HuH-7.5 (cell line): Measurements from ENCODE around the gene ZNF254.
A peak's percentile ranks its signal among the peaks of the same experiment; 100 is the strongest.
"Not testable (repeated sequence)": the region's sequence is repeated elsewhere in the genome, so short reads cannot be mapped to it uniquely, and the experiment has no call there.

Source experiments
- DNase-seq: peaks from one replicate; pipeline ENCODE4 v3.0.0; 2011; ENCODE audit warnings: low spot score

The ZNF254 gene

DNA sequence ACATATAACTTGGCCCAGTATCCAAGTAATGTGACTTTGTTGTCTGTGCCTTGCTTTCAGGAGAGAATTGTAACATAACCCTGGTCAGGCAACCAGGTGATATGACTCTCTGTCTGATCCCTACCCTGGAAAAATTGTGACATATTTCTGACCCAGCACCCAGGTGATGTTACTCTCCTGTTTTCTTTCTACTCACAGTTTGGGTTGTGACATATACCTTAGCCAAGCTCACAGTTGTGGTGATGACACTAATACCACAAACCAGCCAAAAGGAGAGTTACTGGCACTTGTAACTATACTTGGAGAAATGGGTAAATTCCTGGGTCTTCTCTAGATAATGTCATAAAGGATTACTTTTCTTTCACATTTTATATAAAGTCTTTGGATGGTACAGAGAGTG, 14.3 kb upstream of the ZNF254 start:
- no peak for DNase-seq

- DNase-seq = no peak
These were observed 13.2 kb upstream of the ZNF254 start for GRCh38 chr19:24073807-24074206.

DNA sequence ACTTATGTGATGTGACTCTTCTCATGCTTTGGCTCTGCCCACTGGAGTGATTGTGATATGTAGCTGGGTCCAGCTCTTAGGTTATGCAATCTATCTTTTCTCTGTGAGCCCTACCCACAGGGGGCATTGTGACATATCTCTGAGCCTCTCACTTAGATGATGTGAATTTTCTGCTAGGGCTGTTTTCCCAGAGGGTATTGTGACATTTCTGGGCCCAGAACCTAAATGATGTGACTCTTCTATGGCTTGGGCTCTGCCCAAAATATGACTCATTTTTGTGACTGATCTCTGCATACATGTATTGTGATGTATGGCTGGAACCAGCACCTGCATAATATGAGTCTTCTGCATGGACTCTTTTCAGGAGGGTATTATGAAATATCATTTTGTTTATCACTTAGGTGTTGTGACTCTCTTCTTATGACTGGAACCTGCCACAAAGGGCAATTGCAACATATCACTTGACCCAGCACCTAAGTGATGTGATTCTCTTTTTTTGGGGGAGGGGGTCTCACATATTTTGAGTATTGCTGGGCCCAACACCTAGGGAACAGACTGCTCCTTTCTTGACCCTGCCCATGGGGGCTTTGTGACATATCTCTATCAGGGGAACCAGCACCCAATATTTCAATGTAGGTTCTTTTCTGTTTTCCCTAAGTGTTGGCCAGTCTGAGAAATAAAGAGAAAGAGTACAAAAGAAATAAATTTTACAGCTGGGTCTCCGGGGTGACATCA, 12.1 kb upstream of the ZNF254 start:
- no peak for DNase-seq

DNA sequence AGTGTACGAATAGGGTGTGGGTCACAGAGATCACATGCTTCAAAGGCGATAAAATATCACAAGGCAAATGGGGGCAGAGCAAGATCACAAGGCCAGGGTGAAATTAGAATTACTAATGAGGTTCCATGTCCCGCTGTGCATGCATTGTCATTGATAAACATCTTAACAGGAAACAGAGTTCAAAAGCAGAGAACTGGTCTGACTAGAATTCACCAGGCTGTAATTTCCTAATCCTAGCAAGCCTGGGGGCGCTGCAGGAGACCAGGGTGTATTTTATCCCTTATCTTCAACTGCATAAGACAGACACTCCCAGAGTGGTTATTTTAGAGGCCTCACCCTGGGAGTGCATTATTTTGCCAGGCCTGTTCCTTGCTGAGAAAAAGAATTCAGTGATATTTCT, 11.5 kb upstream of the ZNF254 start:
- not testable (repeated sequence) for DNase-seq

DNA sequence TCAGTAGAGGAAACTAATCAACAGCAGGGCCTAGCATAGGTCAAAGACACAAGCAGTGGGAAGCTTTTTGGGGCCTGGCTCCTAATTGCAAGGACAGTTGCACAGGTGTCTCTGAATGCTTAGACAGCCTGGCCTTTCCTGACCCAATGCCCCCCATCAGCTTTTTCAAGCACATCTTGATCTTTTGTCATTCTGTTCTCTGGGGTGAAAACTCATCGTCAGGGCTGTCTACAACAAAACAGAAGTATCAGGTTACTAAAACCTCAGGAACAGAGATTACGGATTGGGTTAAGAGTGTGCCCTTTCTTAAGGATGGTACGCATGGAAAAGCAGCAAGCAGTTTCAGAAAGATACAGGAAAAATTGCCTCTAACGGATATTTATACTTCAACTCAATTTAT, 8.3 kb upstream of the ZNF254 start:
- no peak for DNase-seq

DNA sequence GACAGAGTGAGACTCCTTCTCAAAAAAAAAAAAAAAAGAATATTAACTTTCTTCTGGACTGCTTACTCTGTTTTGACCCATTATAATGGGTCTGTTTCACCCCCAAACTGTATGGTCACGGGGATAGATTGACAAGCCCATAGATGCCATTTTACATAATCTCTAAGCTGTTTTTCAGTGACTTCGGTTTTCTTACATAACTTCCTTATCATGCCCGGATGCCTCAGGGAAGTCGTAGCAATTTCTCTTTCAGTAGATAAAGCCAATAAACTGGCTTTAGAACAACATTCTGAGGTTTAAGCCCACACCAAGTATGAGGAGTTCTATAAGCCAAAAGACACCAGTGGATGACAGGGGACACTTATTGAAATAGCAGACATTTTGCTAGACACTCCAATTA, 5.9 kb upstream of the ZNF254 start:
- no peak for DNase-seq

DNA sequence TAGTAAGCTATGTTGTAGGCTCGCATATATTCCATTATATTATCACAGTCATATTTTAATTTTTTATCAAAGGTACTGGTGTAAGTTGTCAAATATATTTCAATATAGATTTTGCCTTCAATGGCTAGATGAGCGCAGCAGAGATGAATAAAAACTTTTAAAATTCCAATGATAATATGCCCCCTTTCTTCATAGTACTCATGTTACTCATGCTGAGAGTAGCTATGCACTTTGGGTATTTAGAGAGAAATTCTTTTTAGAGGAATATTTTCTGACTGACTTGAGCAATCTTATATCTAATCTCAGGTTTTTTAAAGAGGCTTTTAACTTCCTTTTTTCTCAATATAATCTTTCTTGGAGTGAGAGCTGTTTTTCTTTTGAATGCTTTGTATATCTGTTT, 11.4 kb downstream of the ZNF254 start:
- DNase-seq = no peak

DNA sequence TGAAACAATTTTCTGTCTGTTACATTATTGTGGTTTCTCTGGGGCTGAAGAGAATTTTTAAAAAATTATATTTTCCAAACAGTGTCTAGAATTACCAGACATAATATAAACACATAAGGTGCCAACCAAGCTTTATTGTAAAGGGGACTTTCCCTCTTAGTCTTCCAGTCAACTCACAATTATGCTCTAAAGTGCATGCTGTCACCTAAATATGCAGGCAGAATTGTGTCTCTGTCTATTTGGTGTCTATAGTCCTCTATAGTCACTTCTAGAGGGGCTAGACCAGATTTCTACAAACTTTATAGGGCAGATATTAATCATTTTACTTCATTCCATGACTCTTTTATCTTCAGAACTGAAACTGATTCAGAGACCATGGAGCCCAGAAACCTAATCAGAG, 12.8 kb downstream of the ZNF254 start:
- DNase-seq = no peak

DNA sequence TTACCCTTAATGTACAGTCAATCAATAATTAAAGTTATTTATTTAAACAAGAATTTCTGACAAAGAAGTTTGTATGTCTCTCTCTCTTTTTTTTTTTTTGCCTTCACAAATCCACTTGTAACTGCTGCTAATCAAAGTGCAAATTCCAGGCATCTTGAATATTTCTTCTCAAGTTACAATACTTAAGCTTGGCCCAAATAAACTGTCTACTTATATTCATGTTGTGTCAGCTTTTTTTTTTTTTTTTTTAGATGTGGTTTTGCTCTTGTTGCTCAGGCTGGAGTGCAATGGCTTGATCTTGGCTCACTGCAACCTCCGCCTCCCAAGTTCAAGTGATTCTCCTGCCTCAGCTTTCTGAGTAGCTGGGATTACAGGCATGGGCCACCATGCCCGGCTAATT, 13.6 kb downstream of the ZNF254 start:
- not testable (repeated sequence) for DNase-seq

DNA sequence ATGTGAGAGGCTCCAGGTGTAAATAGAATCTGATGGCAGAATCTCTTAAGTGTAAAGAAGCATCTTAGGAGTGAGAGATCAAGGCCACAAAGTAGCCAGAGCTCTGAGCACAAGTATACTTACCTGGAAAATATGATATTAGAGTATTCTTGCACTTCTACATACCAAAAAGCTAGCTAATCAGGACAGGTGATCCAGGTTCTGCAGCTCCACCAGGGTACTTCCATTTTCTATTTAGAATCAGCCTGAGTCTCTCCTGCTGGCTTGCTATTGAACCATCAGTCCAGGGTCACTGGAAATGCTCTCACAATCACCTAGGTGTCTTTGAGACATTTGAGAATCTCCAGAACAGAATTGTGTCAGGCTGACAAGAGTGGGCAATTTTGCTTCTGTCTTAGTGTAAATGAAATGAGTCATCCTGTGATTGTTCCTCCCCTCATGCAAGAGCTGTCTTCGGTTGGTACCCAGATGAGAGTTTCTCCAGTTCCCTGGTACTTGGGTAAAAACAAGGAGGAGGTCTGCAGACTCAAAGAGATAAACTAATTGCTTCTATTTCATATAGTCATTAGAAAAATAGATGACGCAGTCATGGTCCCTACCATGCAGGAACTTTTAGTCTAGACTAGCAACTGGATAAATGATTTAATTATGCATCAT, 14.6 kb downstream of the ZNF254 start:
- no peak for DNase-seq

DNA sequence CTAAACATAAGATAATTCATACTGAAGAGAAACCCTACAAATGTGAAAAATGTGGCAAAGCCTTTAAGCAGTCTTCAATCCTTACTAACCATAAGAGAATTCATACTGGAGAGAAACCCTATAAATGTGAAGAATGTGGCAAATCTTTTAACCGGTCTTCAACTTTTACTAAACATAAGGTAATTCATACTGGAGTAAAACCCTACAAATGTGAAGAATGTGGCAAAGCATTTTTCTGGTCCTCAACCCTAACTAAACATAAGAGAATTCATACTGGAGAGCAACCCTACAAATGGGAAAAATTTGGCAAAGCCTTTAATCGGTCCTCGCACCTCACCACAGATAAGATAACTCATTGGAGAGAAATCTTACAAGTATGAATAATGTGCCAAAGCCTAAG, 40.6 kb downstream of the ZNF254 start:
- no peak for DNase-seq

DNA sequence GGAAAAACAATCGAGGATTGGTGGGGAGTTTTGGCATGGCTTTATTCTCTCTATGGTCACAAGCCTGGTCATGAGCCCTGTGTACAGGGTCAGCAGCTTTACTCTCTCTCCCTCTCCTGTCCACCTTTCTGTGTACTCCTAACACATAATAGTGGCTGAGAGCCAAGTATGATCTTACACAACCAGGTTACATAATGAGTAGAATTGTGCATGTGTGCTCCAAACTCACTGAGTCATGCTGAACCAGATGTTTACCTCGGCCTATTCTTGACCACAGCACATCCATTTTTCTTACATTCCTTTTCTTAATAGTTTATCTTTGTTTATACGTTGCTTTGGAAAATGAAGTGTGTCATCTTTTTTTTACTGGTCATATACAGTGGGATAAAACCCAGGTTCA, 53.1 kb downstream of the ZNF254 start:
- no peak for DNase-seq

GRCh38 chr19:24140591-24140990, 53.6 kb downstream of the ZNF254 start:
- DNase-seq = no peak

- peak; percentile 11 for DNase-seq
These were observed 54.6 kb downstream of the ZNF254 start for GRCh38 chr19:24141612-24142011.

GRCh38 chr19:24142771-24143170, 55.8 kb downstream of the ZNF254 start:
- no peak for DNase-seq

- DNase-seq = peak; percentile 13
These were observed 72.7 kb downstream of the ZNF254 start for GRCh38 chr19:24159707-24160106.

DNA sequence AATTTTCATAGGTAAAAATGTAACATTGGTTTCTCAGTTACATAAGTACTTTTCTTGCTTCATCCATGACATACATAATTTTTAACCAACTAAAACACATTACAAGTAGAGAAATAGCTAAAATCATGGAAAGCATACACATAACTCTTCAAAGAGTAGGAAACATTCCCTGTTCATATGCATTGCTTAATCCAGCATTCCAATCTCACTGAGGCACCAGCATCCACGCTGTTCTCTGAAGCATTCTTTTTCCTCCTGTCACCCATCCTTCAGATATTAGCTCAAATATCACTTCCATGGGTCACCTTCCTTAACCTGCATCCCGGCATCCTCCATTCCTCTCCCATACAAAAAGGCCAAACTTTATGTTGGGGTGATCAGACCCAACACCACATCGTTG, 79.1 kb downstream of the ZNF254 start:
- DNase-seq = no peak

DNA sequence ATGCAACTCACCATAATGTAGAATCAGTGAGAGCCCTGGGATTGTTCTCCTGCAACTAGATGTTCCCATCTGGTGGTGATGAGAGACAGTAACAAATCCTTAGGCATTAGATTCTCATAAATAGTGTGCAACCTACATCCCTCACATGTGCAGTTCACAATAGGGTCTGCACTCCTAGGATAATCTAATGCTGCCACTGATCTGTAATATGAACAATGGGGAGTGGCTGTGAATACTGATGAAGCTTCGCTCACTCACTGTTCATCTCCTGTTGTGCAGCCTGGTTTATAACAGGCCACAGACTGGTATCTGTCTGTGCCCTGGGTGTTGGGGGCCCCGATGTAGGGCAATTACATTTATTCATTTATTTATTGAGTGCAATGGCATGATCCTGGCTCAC, 86.9 kb downstream of the ZNF254 start:
- no peak for DNase-seq

DNA sequence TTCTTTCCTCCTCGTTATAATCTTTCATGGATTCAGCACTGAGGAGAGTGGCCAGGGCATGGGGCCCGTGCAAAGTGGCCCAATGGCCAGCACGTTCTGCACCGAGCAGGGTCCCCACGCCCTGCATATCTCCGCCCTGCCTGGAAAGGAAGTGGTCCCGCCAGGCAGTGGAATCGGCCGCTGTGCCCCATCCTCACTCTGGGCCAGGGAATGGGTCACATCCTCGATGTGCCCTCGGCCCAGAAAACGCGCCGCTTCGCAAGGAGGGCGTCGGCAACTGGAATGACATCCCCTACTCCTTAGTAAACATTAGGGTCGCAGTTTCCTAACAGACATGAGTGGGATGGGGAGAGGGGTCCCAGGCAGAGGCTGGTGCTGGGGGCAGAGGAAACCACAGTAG, 90.7 kb downstream of the ZNF254 start:
- no peak for DNase-seq

DNA sequence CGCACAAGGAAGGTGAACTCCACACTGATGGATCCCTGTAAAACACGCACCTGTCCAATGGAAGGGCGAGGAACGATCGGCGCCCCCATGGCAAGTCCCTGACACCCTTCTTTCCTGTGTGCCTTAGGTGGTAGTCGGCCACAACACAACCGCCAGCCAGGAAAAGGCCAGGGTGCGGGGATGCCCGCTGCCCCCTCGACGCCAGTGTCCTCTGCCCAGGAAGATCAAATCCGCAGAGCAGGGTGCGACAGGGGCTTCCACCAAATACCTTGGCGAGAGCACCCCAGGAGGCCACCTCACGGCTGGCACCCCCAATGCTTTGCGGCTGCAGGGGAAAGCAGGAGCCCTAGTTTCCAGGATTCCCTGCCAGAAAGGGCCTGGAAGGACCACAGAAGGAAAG, 91.2 kb downstream of the ZNF254 start:
- no peak for DNase-seq
